HG03521 (cell line): ENCODE results near the gene OGFR.

Experiments used
- ATAC-seq: cut with Tn5 transposase; IDR thresholded peaks from one replicate; pipeline ENCODE4 v1.9.1; 2021; ENCODE audit warnings: mild to moderate bottlenecking, moderate library complexity; ENCODE audit not compliant: unreplicated experiment

The OGFR gene, protein sequence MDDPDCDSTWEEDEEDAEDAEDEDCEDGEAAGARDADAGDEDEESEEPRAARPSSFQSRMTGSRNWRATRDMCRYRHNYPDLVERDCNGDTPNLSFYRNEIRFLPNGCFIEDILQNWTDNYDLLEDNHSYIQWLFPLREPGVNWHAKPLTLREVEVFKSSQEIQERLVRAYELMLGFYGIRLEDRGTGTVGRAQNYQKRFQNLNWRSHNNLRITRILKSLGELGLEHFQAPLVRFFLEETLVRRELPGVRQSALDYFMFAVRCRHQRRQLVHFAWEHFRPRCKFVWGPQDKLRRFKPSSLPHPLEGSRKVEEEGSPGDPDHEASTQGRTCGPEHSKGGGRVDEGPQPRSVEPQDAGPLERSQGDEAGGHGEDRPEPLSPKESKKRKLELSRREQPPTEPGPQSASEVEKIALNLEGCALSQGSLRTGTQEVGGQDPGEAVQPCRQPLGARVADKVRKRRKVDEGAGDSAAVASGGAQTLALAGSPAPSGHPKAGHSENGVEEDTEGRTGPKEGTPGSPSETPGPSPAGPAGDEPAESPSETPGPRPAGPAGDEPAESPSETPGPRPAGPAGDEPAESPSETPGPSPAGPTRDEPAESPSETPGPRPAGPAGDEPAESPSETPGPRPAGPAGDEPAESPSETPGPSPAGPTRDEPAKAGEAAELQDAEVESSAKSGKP

DNA sequence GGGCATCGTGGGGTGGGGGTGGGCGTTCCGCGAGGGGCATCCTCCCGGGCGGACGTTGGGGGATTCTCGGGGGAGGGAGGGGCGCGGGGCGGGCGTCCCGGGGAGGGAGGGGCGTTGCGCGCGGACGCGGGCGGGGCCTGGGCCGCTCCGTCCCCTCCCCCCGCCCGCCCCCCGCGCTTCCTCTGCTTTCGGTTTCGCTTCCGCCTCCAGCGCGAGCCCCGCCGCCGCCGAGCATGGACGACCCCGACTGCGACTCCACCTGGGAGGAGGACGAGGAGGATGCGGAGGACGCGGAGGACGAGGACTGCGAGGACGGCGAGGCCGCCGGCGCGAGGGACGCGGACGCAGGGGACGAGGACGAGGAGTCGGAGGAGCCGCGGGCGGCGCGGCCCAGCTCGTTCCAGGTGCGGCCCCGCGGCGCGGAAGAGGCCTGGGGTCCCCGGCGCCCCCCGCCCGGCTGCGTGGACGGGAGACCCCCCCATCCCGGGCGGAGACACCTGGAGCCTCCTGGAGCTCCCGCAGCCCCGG is at the start of gene OGFR:
TSS of gene OGFR (plus strand) at position 209 of the 528 bp plus-strand sequence. CDS start at position 234, 25 bp downstream.
- ATAC-seq, result no peak

DNA sequence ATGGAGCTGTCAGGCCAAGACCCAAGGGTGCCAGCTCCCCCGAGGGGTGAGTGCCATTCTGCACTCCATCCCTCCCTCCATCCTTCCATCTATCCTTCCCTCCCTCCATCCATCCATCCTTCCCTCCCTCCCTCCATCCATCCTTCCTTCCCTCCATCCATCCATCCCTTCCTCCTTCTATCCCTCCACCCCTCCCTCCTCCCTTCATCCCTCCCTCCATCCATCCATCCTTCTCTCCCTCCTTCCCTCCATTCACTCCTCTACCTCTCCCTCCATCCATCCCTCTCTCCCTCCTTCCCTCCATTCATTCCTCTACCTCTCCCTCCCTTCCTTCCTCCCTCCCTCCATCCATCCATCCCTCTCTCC is 49.7 kb upstream of the OGFR start:
- no peak for ATAC-seq

DNA sequence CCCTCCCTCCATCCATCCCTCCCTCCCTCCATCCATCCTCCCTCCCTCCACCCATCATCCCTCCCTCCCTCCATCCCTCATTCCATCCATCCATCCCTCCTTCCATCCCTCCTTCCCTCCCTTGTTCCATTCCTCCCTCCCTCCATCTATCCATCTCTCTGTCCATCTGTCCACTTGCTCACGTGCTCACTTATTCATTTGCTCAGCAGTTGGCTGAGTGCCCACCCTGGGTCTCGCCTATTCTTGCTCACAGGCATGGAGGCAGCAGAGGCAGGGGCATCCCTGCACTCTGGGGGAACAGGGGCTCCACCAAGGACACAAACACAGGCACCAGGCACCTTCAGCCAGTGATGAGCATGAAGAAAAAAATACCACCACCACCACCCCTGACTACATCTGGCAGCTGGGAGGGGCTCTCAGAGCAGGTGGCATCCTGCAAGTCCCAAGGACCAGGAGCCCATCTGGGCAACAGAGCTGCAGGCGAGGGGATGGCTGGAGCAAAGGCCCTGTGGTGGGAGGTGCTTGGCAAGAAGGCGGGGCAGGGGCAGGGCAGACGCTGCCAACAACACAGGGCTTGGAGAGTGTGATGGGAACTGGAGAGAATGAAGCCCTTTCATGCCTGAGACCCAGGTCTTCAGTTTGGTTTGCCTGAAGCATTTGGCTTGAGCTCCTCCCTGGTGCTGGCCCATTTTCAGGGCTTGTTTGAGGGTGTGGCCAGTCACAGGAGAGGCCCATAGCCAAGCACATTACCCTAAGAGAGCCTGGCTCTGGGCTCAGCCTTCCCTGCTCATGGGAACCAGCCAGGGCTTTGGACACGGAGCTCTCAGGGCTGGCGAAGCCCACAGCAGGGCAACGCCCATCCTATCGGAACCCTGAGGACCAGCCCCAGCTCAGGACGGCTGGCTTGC is 48.6 kb upstream of the OGFR start:
- ATAC-seq, result no peak

DNA sequence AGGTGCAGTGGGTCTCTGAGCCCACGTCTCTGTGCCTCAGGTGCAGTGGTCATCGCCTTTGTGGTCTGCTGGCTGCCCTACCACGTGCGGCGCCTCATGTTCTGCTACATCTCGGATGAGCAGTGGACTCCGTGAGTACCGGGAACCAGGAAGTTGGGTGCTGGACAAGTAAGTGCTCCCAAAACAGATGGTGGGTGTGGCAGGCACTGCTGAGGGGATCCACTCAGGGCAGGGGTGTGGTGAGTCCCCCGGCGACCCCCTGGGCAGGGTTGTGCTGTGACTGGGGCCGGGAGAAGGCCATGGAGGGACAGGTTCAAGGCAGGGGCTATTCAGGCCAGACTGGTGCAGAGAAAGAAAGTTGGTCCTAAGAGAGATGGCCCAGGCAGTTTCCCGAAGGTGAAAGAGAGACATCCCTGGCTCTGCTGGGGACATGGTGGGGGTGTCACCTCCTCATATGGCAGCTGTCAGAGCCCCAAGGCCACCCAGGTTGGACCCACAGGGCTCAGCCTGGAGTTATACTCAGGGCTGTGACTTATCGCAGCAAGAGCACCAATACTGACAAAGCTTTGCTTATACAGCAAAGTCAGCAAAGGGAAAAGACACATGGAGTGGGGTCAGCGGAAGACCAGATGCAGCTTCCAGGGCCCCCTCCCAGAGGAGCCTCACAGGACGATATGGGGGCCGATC is 46.3 kb upstream of the OGFR start:
- no peak for ATAC-seq

DNA sequence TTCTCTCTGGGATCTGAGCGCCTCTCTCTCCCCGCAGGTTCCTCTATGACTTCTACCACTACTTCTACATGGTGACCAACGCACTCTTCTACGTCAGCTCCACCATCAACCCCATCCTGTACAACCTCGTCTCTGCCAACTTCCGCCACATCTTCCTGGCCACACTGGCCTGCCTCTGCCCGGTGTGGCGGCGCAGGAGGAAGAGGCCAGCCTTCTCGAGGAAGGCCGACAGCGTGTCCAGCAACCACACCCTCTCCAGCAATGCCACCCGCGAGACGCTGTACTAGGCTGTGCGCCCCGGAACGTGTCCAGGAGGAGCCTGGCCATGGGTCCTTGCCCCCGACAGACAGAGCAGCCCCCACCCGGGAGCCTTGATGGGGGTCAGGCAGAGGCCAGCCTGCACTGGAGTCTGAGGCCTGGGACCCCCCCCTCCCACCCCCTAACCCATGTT is 44.6 kb upstream of the OGFR start:
- ATAC-seq, result no peak

DNA sequence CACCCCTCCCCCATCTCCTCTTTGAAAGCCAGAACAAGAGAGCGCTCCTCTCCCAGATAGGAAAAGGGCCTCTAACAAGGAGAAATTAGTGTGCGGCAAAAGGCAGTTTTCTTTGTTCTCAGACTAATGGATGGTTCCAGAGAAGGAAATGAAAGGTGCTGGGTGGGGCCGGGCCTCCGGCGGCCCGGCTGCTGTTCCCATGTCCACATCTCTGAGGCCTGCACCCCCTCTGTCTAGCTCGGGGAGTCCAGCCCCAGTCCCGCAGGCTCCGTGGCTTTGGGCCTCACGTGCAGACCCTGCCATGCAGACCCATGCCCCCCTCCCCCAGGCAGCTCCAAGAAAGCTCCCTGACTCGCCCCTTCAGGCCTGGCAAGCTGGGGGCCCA is 44.2 kb upstream of the OGFR start:
- no peak for ATAC-seq

DNA sequence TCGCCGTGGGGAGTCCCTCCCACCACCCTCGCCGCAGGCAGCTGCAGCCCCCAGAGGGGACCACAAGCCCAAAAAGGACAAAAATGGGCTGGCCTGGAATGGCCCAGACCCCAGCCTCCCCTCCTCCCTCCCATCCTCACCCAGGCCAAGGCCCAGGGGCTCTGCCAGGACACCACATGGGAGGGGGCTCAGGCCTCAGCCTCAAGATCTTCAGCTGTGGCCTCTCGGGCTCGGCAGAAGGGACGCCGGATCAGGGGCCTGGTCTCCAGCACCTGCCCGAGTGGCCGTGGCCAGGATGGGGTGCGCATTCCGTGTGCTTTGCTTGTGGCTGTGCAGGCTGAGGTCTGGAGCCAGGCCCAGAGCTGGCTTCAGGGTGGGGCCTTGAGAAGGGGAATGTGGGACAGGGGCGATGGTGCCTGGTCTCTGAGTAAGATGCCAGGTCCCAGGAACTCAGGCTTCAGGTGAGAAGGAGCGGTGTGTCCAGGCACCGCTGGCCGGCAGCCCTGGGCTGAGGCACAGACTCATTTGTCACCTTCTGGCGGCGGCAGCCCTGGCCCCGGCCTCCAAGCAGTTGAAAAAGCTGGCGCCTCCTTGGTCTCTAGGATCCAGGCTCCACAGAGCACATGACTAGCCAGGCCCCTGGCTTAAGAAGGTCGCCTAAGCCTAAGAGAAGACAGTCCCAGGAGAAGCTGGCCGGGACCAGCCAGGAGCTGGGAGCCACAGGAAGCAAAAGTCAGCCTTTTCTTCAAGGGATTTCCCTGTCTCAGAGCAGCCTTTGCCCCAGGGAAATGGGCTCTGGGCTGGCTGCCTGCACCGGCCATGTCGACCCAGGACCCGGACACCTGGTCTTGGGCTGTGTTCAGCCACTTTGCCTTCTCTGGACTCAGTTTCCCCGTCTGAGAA is 43.5 kb upstream of the OGFR start:
- no peak for ATAC-seq

DNA sequence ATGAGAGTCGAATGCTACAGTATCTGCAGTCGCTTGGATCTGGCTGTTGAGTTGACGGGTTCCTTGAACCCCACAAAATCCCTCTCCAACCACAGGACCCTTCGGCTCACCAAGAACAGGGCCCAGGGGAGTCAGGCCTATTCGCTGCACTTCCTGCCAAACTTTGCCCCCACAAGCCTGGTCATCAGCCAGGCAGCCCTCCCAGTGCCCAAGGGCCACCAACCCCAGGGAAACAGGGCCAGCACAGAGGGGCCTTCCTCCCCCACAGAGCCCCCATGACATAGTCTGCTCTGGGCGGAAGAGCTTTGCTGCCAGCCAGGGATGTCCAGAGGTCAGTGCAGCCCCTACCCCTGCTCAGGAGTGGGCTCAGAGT is 42.9 kb upstream of the OGFR start:
- ATAC-seq, result no peak

DNA sequence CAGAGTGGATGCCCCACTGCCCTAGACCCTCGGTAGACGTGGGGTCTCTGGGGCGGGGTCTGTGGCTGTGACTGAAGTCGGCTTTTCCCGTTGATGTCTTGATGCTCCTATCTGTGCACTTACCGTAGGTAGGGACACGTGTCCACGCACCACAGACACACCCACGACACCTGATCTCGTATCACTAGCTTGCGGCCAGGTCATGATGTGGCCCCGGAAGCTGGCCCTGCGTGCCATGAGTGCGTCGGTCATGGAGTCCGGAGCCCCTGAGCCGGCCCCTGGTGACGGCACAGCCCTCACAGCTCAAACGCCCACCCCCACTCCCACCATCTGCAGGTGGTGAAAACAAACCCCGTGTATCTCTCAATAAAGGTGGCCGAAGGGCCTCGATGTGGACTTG is 42.3 kb upstream of the OGFR start:
- ATAC-seq, result no peak

DNA sequence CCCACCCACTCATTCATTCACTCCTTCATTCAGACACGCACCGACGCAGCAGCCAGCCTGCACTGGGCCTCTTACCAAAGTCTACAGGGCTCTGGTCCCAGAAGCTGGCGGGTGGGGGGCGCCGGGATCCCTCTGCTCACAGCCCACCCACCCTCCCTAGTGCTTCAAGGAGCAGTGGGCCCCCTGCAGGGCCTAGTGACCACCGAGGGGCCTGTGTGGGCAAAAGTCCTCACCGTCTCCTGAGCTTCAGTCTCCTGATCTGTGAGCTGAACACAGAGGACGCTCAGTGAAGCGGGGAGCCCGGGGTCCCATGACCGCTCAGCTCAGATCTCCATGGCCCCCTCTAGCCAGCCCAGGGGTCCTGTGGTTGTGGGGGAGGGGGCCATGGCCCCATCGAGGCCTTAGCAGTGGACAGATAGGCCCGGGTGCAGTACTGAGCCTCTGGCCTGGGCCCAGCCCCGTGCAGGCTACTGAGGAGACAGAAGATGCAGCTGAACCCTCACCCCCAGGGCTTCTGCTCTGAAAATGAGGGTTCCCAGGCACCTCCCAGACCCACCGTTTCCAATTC is 41.8 kb upstream of the OGFR start:
- no peak for ATAC-seq

DNA sequence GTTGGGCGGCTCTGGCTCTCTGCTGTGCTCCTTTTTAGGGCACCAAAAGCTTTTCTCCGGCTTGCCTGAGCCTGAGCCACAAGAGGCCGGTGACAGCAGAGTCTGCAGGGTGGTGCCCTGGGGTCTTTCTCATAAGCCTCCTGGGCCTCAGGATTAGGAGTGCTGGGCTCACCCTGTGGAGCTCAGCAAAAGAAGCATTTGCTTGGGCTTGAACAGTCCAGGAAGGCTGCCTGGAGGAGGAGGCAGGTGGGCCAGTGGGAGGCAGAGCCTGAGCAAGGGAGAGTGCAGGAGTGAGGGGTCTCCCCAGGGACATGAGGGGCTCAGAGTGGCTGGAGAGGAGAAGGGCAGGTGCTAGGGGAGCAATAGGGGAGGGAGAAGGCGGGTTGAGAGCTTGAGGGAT is 41.2 kb upstream of the OGFR start:
- no peak for ATAC-seq

DNA sequence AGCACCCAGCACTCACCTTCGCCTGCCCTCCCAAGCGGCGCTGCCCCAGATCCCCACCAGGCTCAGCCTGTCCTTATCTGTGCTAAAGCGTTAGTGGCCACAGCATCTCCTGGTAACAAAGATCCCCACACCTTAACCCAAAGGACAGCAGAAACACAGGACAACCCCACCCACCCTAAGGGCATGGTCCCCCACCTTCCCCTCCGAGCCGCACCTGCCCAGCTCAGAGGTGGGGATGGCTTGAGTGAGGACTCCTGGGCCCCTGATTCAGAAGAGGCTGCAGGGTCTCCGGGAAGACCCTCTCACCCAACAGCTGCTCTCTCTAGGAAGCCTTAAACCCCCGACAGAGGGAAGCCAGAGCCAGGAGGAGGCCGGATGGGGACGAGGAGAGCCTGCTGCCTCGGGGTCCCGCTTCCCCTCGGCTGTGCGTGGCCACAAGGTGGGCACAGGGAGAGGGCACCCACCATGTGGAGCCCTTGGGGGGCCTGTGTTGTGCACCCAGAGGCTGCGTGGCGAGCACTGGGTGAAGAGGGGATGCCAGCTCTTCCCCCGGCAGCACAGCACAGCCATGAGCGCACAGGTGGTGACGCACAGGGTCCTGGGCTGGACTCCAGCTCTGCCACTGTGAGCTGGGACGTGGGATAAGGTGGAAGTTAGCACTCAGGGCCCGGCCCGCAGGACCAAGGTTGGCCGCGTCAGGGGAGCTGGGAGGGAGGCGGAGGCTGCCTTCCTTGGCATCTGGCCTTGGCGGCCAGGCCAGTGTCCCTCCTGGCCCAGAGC is 40.3 kb upstream of the OGFR start:
- ATAC-seq, result no peak

DNA sequence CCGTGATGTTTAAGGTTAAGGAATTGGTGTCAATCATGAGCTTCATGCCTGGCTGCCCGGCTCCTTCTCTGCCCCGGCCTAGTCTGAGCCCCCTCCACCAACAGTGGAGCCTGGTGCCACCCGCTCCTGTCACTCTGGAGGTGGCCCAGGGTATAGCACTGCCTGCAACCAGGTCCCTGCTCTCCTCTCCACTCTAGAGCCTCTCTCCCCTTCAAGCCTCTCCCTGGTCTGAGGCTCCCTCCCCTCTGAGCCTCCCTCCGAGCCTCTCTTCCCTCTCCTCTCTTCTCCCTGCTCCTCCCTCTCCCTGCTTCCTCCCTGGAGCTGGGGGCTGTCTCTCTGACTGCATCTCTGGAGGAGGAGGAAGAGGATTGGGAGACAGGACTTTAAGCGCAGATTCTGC is 39.6 kb upstream of the OGFR start:
- ATAC-seq, result no peak

DNA sequence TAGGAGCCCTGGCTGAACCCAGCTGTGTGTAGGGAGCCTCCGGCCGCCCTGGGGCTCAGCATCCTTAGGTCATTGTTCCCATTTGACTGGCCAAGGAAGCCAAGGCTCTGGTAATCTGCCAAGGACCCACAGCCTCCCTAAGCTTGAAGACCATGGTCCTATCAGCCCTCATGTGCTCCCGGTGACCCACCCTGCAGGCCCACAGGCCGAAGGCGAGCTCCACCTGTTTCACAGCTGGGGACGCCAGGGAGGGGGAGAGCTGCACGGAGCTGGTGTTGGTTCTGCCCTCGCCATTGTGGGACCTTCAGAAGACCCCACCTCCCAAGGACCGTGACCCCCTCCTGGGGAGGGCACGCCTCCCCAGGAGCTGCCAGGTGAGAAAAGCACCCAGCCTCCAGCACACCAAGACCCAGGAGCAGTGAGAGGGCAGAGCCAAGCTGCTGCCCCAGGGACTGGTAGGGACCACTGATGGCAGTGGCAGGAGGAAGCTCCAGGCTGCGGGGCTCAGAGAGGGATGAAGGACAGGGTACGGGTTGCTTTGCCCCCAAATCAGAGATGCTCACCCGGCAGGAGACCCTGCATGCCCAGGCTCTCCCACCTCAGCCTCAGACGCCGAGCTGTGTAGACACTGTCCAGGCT is 39.1 kb upstream of the OGFR start:
- no peak for ATAC-seq

DNA sequence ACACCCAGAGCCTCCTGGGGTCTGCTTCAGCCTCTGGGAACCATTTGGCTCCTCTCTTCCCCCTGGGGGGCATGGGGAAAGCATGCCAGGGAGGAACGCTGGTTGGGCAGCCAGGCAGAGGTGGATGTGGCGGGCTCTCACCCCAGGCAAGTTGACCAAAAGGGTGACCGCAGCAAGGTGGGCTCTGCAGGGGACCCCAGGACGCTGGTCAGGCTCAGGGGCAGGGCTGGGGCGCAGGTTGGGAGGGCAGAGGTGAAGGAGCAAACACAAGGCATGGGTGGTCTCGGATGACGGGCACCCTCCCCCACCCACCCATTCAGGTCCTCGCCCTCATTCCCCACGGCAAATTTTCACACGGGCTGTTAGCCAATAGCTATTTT is 38.6 kb upstream of the OGFR start:
- no peak for ATAC-seq

DNA sequence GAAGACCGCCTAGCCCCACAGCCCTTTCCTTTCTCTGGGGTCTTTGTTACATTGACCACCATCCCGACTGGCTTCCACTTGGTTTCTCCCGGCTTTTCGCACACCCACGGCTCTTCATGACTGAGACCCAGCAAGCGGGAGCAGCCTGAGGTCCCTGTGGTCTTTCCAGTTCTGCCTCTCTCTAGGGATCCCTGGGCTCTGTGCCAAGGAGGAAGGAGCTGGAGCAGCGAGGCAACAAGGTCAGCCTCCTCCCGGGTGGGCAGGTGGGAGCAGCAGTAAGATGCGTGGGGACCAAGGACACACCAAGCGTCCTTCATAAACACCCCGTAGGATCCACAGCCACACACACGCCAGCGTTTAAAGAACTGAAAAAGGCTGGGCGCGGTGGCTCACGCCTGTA is 37.9 kb upstream of the OGFR start:
- no peak for ATAC-seq

DNA sequence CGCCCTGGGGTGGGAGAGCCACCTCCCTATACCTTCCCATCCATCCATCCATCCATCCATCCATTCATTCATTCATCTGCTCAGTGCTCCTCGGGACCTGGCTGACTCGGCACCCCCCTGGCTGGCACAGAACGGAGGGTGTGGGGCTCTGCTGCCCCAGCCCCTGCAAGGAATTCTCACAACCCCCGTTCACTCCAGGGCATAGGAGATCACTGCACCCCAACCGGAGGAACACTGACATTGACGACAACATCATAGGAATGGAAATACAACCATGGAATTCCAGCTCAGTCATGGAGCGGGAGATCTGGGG is 36.4 kb upstream of the OGFR start:
- no peak for ATAC-seq

DNA sequence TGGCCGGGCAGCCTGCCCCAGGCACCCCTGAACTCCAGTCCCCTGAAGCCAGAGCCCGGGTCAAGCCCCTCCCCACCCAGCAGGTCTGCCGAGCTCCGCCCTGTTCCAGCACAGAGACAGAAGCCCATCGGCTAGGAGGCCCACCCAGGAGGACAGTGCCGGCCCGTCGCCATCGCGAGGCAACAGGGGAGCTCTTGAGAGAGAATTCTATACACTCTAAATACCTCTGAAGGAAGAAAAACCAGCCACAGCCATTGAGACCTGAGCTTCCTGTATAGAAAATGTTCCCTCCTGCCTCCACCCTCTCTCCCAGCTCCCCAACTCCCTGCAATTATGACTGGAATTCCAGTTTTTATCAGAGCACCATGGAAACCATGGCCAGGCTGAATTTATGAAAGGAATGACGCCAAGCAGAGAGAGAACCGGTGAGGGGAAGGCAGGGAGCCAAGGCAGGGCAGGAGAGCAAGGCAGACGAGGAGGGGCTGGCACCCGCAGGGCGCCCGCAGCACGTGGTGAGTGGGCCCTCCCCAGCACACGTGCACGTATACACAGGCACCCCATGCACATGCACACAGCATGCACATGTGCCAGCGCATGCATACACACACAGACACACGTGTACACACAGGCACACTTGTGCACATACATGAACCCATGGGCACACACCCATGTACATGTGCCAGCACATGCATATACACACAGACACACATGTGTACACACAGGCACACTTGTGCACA is 35.9 kb upstream of the OGFR start:
- ATAC-seq, result no peak
